SK-N-SH treated with all-trans-retinoic acid at 6 μM for 48 hours (cell line): ENCODE data around the gene C5AR2.

Experiments
- ATAC-seq: fragments of 200-7000 bp; cut with Tn5 transposase; 3 replicates; pipeline ENCODE4 v1.9.1; 2020; ENCODE audit warnings: mild to moderate bottlenecking, moderate library complexity
- ARNTL ChIP-seq: fragments of 450-650 bp; formaldehyde crosslinking; IDR thresholded peaks from 2 replicates; pipeline ENCODE4 v1.5.0; 2020; ENCODE audit warnings: low read depth, mild to moderate bottlenecking, moderate library complexity, borderline replicate concordance
- BACH2 ChIP-seq: fragments of 250-450 bp; sonication (Bioruptor Pico); IDR thresholded peaks from 2 replicates; pipeline ENCODE4 v1.9.0; 2021; ENCODE audit warnings: mild to moderate bottlenecking, borderline replicate concordance
- CREB5 ChIP-seq: fragments of 250-450 bp; sonication (Bioruptor Pico); IDR thresholded peaks from 2 replicates; pipeline ENCODE4 v1.5.1; 2020; ENCODE audit warnings: low read depth, mild to moderate bottlenecking, moderate library complexity
- CSDC2 ChIP-seq: fragments of 250-450 bp; sonication (Bioruptor Pico); IDR thresholded peaks from 2 replicates; pipeline ENCODE4 v1.5.0; 2020; ENCODE audit warnings: mild to moderate bottlenecking, moderate library complexity
- CSRNP3 ChIP-seq: fragments of 250-450 bp; sonication (Bioruptor Pico); IDR thresholded peaks from 2 replicates; pipeline ENCODE4 v1.5.1; 2021; ENCODE audit warnings: mild to moderate bottlenecking, moderate library complexity
- ESRRG ChIP-seq: fragments of 250-450 bp; sonication (Bioruptor Pico); IDR thresholded peaks from 2 replicates; pipeline ENCODE4 v1.6.1; 2021; ENCODE audit warnings: mild to moderate bottlenecking
- GLIS3 ChIP-seq: fragments of 250-450 bp; sonication (Bioruptor Pico); IDR thresholded peaks from 2 replicates; pipeline ENCODE4 v1.5.0; 2020; ENCODE audit warnings: mild to moderate bottlenecking, moderate library complexity
- ISL1 ChIP-seq: fragments of 250-450 bp; sonication (Bioruptor Pico); IDR thresholded peaks from 2 replicates; pipeline ENCODE4 v2.1.2; 2022; ENCODE audit warnings: mild to moderate bottlenecking, moderate library complexity
- PPARA ChIP-seq: fragments of 250-450 bp; sonication (Bioruptor Pico); IDR thresholded peaks from 2 replicates; pipeline ENCODE4 v1.5.0; 2020; ENCODE audit warnings: mild to moderate bottlenecking, borderline replicate concordance
- RARB ChIP-seq: fragments of 250-450 bp; sonication (Bioruptor Pico); IDR thresholded peaks from 2 replicates; pipeline ENCODE4 v1.8.0; 2021; ENCODE audit warnings: mild to moderate bottlenecking, moderate library complexity
- SNAI2 ChIP-seq: fragments of 250-450 bp; sonication (Bioruptor Pico); IDR thresholded peaks from 2 replicates; pipeline ENCODE4 v1.5.0; 2020; ENCODE audit warnings: mild to moderate bottlenecking, moderate library complexity
- TOX ChIP-seq: fragments of 250-450 bp; sonication (Bioruptor Pico); IDR thresholded peaks from 2 replicates; pipeline ENCODE4 v1.8.0; 2021; ENCODE audit warnings: mild to moderate bottlenecking, moderate library complexity, borderline replicate concordance
- ZFP3 ChIP-seq: fragments of 250-450 bp; sonication (Bioruptor Pico); IDR thresholded peaks from 2 replicates; pipeline ENCODE4 v1.5.0; 2020; ENCODE audit warnings: mild to moderate bottlenecking, moderate library complexity
- ZFP30 ChIP-seq: fragments of 450-650 bp; formaldehyde crosslinking; IDR thresholded peaks from 2 replicates; pipeline ENCODE4 v1.5.0; 2022; ENCODE audit warnings: mild to moderate bottlenecking, moderate library complexity
- ZNF565 ChIP-seq: fragments of 450-650 bp; formaldehyde crosslinking; conservative IDR thresholded peaks from 2 replicates; pipeline ENCODE4 v1.5.0; 2020; ENCODE audit warnings: low read depth, mild to moderate bottlenecking, moderate library complexity
- ZNF70 ChIP-seq: fragments of 450-650 bp; formaldehyde crosslinking; IDR thresholded peaks from 2 replicates; pipeline ENCODE4 v1.5.0; 2020; ENCODE audit warnings: mild to moderate bottlenecking, moderate library complexity
- ZNF8 ChIP-seq: fragments of 450-650 bp; formaldehyde crosslinking; IDR thresholded peaks from 2 replicates; pipeline ENCODE4 v1.5.0; 2020; ENCODE audit warnings: mild to moderate bottlenecking, moderate library complexity
- TF ChIP-seq, protein P1 (sequence below): fragments of 250-450 bp; sonication (Bioruptor Pico); IDR thresholded peaks from 2 replicates; pipeline ENCODE4 v1.5.0; 2020; ENCODE audit warnings: mild to moderate bottlenecking, moderate library complexity

C5AR2 gene

GRCh38 chr19:47352095-47352494, 20.1 kb downstream of the C5AR2 start:
- ATAC-seq, result no peak
- TF ChIP-seq ZNF565 (CRISPR knock-in tag), result no peak
- no peak for TF ChIP-seq ZNF8
- TF ChIP-seq ZFP30 (CRISPR knock-in tag), result no peak
- TF ChIP-seq ZFP3, result no peak
- TF ChIP-seq CSRNP3 (CRISPR knock-in tag), result no peak
- no peak for TF ChIP-seq CSDC2

DNA sequence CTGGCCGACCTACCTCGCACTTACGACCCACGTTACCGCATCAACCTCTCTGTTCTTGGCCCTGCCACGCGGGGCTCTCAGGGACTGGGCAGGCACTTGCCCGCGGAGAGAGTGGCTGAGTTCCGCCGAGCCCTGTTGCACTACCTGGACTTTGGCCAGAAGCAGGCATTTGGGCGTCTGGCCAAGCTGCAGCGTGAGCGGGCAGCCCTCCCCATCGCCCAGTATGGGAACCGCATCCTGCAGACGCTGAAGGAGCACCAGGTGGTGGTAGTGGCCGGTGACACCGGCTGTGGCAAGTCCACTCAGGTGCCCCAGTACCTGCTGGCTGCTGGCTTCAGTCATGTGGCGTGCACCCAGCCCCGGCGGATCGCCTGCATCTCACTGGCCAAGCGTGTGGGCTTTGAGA, 21.3 kb downstream of the C5AR2 start:
- TF ChIP-seq CREB5 (CRISPR knock-in tag), result no peak
- no peak for TF ChIP-seq TOX (CRISPR knock-in tag)
- no peak for TF ChIP-seq CSDC2
- no peak for ATAC-seq

- no peak for ATAC-seq
- TF ChIP-seq GLIS3 (CRISPR knock-in tag) (no peak), ZNF565 (CRISPR knock-in tag) (no peak), ESRRG (no peak), ZNF8 (no peak), ZFP30 (CRISPR knock-in tag) (no peak), PPARA (CRISPR knock-in tag) (no peak), ARNTL (CRISPR knock-in tag) (no peak), CSDC2 (no peak), RARB (no peak), SNAI2 (CRISPR knock-in tag) (no peak), BACH2 (no peak)
- TF ChIP-seq, protein P1, sequence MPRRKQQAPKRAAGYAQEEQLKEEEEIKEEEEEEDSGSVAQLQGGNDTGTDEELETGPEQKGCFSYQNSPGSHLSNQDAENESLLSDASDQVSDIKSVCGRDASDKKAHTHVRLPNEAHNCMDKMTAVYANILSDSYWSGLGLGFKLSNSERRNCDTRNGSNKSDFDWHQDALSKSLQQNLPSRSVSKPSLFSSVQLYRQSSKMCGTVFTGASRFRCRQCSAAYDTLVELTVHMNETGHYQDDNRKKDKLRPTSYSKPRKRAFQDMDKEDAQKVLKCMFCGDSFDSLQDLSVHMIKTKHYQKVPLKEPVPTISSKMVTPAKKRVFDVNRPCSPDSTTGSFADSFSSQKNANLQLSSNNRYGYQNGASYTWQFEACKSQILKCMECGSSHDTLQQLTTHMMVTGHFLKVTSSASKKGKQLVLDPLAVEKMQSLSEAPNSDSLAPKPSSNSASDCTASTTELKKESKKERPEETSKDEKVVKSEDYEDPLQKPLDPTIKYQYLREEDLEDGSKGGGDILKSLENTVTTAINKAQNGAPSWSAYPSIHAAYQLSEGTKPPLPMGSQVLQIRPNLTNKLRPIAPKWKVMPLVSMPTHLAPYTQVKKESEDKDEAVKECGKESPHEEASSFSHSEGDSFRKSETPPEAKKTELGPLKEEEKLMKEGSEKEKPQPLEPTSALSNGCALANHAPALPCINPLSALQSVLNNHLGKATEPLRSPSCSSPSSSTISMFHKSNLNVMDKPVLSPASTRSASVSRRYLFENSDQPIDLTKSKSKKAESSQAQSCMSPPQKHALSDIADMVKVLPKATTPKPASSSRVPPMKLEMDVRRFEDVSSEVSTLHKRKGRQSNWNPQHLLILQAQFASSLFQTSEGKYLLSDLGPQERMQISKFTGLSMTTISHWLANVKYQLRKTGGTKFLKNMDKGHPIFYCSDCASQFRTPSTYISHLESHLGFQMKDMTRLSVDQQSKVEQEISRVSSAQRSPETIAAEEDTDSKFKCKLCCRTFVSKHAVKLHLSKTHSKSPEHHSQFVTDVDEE (CRISPR knock-in tag), result no peak
- TF ChIP-seq, all 23 proteins: peak for 0
Observed at GRCh38 chr19:47356900-47357299, 24.9 kb downstream of the C5AR2 start.

DNA sequence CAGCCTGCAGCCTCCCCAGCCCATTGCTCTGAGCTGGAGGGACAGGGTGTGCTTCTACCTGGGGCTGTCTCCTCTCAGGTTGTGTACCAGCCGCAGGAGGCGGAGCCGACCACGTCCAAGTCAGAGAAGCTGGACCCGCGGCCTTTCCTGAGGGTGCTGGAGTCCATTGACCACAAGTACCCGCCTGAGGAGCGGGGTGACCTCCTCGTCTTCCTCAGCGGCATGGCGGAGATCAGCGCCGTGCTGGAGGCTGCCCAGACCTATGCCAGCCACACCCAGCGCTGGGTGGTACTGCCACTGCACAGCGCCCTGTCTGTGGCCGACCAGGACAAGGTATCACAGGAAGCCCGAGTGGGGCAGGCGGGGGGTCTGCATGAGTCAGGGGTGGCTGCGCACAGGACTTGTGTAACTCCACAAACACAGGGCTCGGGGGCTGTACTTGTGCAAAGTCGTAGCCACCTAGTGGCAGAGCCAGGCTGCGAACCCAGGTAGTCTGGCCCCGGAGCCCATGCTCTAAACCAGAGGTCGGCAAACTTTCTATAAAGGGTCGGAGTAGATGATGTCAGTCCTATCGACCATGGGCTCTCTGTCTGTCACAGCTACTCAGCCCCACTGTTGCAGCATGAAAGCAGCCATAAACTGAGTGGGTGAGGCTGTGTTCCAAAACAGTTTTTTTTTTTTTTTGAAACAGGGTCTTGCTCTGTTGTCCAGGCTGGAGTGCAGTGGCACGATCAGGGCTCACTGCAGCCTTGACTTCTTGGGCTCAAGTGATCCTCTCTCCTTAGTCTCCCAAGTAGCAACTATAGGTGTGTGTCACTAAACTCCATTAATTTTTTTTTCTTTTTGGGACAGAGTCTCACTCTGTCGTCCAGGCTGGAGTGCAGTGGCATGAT, 26.1 kb downstream of the C5AR2 start:
- no peak; the same call in 1 of the 3 replicates for ATAC-seq
- TF ChIP-seq GLIS3 (CRISPR knock-in tag), result no peak
- TF ChIP-seq TOX (CRISPR knock-in tag), result no peak
- TF ChIP-seq SNAI2 (CRISPR knock-in tag), result no peak
- TF ChIP-seq ZNF70 (CRISPR knock-in tag), result no peak
- TF ChIP-seq ZFP30 (CRISPR knock-in tag), result no peak
- no peak for TF ChIP-seq ZNF8
- TF ChIP-seq, protein P1 (CRISPR knock-in tag), result no peak
- no peak for TF ChIP-seq ARNTL (CRISPR knock-in tag)
- TF ChIP-seq ISL1, result no peak
